ENCODE data around the gene PTPRE. TPM values are rescaled to one million over a fixed set of nuclear protein-coding genes. Genes with fewer than 3 reads are reported as not detected.

Gene PTPRE
- total RNA-seq, 4 donors from 2014 or later = 10.2 to 46.8 (median 28.8) TPM

- H3K4me1 ChIP-seq = peaks cover 29% of the 10 kb centered on the region
- H3K4me3 ChIP-seq = no peak overlapping the region
- peak overlapping the region; percentile 43 for H3K27ac ChIP-seq
- DNase-seq (ENCODE audit: low spot score in 2 of 2) = peak; percentile 52 to 61
- no peaks in the 10 kb centered on the region for H3K27me3 ChIP-seq
- TF ChIP-seq EP300 (IDR thresholded peaks at IDR 0.05) = no peak
- no peak for TF ChIP-seq CTCF (IDR thresholded peaks at IDR 0.05)
- TF ChIP-seq POLR2A (IDR thresholded peaks at IDR 0.05) = no peak
- no peak for TF ChIP-seq POLR2AphosphoS5 (IDR thresholded peaks at IDR 0.05)
- H3K36me3 ChIP-seq = peaks cover 38% of the 10 kb centered on the region
- WGBS = 64% methylated on average over 11 of the region's 11 CpGs
- H3K9me3 ChIP-seq = no peaks in the 10 kb centered on the region
These were observed 155.5 kb downstream of the PTPRE start for GRCh38 chr10:128062331-128062880.

GRCh38 chr10:128062881-128063563, 156.1 kb downstream of the PTPRE start:
- Histone ChIP-seq H3K27me3 (no peaks in the 10 kb centered on the region), H3K27ac (peak overlapping the region; percentile 84), H3K4me1 (peaks cover 29% of the 10 kb centered on the region), H3K9me3 (no peaks in the 10 kb centered on the region), H3K36me3 (peaks cover 44% of the 10 kb centered on the region), H3K4me3 (no peak overlapping the region)
- WGBS = 70% methylated on average over 19 of the region's 19 CpGs
- no peak for TF ChIP-seq POLR2A (IDR thresholded peaks at IDR 0.05)
- no peak for TF ChIP-seq POLR2AphosphoS5 (IDR thresholded peaks at IDR 0.05)
- TF ChIP-seq CTCF (IDR thresholded peaks at IDR 0.05) = no peak
- no peak for TF ChIP-seq EP300 (IDR thresholded peaks at IDR 0.05)
- peak in 1 of 2 donors; percentile 78 for DNase-seq (ENCODE audit: low spot score in 2 of 2)

GRCh38 chr10:128063736-128064107, 156.8 kb downstream of the PTPRE start:
- H3K4me3 ChIP-seq = no peak overlapping the region
- peaks cover 50% of the 10 kb centered on the region for H3K36me3 ChIP-seq
- H3K9me3 ChIP-seq = no peaks in the 10 kb centered on the region
- H3K27me3 ChIP-seq = no peaks in the 10 kb centered on the region
- peak; percentile 55 to 68 for DNase-seq (ENCODE audit: low spot score in 2 of 2)
- TF ChIP-seq POLR2A (IDR thresholded peaks at IDR 0.05) (no peak), EP300 (IDR thresholded peaks at IDR 0.05) (no peak), CTCF (IDR thresholded peaks at IDR 0.05) (no peak), POLR2AphosphoS5 (IDR thresholded peaks at IDR 0.05) (no peak)
- H3K27ac ChIP-seq = peak overlapping the region; percentile 84
- WGBS = 43% methylated on average over 5 of the region's 7 CpGs
- peaks cover 29% of the 10 kb centered on the region for H3K4me1 ChIP-seq

- Histone ChIP-seq H3K4me3 (no peak overlapping the region), H3K27ac (peak overlapping the region; percentile 84), H3K36me3 (peaks cover 44% of the 10 kb centered on the region), H3K27me3 (no peaks in the 10 kb centered on the region), H3K4me1 (peaks cover 33% of the 10 kb centered on the region), H3K9me3 (no peaks in the 10 kb centered on the region)
- DNase-seq (ENCODE audit: low spot score in 2 of 2) = peak; percentile 84 to 88
- WGBS = 43% methylated on average over 11 of the region's 11 CpGs
- no peak for TF ChIP-seq EP300 (IDR thresholded peaks at IDR 0.05)
- peak in 2 of 3 donors; percentile 31 to 58 for TF ChIP-seq POLR2AphosphoS5 (IDR thresholded peaks at IDR 0.05)
These were observed 157.4 kb downstream of the PTPRE start for GRCh38 chr10:128064108-128064969.

- H3K4me1 ChIP-seq = peaks cover 38% of the 10 kb centered on the region
- WGBS = 76% methylated on average over 15 of the region's 17 CpGs
- H3K9me3 ChIP-seq = no peaks in the 10 kb centered on the region
- no peaks in the 10 kb centered on the region for H3K27me3 ChIP-seq
- peaks cover 44% of the 10 kb centered on the region for H3K36me3 ChIP-seq
- DNase-seq (ENCODE audit: low spot score in 2 of 2) = peak in 1 of 2 donors; percentile 84
- TF ChIP-seq CTCF (IDR thresholded peaks at IDR 0.05) = no peak
- TF ChIP-seq POLR2AphosphoS5 (IDR thresholded peaks at IDR 0.05) = no peak
- no peak overlapping the region for H3K4me3 ChIP-seq
- H3K27ac ChIP-seq = peak overlapping the region; percentile 84
These were observed 158.2 kb downstream of the PTPRE start for GRCh38 chr10:128064970-128065580.
